DMS79 (cell line): Measurements from ENCODE around the gene ENDOU.

Source experiments
- DNase-seq: peaks from one replicate; lab custom pipeline; 2025; lab: John Stamatoyannopoulos, UW

The ENDOU gene, protein sequence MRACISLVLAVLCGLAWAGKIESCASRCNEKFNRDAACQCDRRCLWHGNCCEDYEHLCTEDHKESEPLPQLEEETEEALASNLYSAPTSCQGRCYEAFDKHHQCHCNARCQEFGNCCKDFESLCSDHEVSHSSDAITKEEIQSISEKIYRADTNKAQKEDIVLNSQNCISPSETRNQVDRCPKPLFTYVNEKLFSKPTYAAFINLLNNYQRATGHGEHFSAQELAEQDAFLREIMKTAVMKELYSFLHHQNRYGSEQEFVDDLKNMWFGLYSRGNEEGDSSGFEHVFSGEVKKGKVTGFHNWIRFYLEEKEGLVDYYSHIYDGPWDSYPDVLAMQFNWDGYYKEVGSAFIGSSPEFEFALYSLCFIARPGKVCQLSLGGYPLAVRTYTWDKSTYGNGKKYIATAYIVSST

DNA sequence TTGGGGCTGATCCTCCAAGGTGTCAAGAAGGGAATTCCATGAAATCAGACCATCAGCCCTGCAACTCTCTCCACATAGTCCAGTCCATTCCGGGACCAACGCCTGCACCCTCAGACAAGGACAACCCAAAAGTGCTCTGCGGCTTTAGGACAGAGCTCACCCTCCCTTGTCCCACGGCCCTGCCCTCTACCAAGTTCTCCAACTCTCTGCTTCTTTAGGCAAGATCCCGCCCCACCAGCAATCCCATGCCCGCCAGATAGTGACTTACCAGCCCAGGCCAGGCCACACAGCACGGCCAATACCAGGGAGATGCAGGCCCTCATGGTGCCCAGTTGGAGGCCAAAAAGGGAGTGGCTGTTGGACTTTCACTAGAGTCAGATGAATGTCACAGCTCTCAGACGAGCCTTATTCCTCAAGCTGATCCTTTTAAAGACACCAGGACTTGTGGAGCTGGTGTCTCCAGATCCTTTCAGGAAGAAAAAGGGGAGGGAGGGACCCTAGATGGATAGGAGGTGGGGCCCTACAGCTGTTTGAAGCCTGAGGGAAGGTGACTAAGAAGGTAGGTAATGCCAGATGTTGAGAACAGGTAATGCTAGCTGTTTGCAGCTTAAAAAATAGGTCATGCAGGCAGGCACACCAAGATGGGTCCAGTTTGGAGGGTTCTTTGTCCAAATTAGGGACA lies at the start of gene ENDOU:
TSS of gene ENDOU (minus strand) at position 400 of the 682 bp plus-strand sequence. CDS start at position 323, 77 bp downstream.
- DNase-seq = no peak

DNA sequence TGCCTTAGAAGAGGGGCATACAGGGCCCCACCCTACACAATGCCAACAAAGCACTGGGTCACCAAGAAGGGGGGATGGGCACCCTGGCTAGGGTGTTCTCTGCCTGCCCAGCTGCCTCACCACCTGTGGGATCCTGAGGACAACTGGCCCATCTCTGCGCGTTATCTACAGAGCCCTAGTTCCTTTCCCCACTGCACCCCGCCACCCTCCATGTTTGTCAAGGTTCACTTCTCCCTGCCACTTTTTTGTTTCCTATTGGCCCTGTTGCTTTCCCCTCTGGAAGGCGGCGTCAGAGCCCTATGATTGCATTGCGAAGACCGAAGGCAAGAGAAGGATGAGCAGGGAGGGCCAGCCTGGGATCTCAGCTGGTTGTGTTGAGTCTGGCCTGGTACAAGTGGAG lies 49.4 kb upstream of the ENDOU start:
- DNase-seq = no peak

DNA sequence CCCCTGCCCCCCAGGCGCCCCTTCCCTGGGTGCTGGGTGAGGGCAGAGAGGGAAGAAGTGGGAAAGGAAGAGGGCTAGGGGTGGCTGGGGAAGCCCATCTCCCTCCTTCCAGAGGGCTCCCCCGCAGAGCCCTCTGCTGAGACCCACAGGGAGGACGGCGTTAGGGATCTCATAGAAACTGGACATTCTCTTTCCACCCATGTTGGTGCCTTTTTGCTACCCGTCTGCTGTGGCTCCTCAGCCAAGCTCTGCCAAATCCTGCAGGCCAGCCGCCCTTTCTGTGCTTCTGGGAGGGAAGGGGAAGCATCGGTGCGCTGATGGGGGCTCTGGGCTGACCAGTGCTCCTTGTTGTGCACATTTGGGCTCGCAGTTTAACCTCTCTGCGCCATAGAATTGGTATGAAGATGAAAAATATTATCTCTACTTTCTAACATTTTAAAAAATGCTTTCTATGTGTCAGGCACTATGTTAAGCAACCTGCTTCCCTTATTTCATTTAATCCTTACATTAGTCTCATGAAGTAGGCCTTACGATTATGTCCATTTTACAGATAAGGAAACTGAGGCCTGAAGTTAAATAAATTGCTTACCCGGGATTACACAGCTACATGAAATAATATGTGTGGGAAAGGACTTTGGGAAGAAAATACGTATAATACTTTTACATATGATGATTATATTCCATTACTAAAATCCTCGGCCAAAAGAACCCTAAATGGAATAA lies 48.7 kb upstream of the ENDOU start:
- DNase-seq = no peak

DNA sequence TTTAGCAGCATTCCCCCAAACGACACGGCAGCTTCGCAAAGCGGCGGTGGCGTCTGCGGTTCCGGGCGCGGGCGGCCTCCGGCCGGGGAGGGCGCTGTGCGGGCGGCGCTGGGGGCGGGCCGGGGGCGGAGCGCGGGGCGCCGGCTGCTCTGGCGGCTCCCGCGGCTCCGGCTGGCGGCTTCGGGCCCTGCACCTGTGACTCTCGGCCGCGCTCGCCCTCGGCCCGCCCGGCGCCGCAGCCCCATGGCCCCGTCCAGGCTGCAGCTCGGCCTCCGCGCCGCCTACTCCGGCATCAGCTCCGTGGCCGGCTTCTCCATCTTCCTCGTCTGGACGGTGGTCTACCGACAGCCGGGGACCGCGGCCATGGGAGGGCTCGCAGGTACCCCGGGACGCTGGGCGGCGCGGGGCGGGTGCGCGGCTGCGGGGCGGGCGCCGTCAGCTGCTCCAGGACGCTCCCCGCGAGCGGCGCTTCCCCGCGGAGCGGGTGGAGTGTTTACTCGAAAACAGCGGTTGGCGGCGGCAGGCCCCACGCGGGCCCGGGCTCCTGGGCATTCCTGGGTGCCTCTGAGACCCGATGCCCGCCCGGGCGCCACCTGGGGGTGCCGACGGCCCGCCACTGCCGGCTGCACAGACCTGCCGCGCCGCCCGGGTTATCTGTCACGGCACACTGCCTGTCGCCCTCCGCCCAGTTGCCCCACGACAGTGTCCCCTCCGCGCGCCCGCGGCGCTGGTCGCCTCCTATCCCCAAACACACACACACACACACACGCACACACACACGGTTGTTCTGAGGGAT lies 48.0 kb upstream of the ENDOU start, which contains the start of gene SLC48A1:
TSS of gene SLC48A1 (plus strand) at position 177 of the 796 bp plus-strand sequence. CDS start at position 244, 67 bp downstream.
- DNase-seq = no peak

DNA sequence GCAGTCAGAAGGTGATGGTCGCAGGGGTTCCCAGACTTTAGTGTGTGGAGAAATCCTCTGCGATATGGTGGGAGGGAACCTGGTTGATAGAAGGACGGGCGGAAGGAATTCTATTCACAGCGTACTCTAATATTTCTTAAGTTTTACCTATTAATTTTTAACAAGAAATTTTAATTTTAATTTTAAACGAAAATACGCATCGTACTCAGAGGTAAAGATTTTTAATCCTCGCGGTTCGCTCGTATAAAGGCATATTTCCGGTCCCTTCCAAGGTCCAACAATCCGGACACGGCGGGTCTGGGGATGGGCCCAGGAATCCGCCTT lies 47.4 kb upstream of the ENDOU start:
- DNase-seq = no peak

DNA sequence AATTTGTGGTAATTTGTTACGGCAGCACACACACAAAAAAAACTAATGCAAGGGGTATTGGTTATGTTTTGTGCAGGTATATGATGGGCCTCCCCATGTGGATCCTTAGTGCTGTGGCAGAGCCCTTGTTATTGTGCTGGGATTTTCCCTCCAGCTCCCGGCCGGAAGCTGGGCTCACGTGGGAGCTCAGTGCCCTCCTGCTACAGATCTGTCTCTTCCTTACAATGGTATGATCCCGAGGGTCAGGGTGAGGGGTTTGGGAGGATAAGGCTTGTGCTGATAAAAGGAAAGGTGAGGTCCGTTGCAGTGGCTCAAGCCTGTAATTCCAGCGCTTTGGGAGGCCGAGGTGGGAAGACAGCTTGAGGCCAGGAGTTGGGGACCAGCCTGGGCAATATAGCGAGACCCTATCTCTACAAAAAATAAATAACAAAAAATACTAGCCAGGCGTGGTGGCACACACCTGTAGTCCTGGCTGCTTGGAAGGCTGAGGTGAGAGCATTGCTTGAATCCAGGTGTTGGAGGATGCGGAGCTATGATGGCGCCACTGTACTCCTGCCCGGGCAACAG lies 46.9 kb upstream of the ENDOU start:
- DNase-seq = no peak

DNA sequence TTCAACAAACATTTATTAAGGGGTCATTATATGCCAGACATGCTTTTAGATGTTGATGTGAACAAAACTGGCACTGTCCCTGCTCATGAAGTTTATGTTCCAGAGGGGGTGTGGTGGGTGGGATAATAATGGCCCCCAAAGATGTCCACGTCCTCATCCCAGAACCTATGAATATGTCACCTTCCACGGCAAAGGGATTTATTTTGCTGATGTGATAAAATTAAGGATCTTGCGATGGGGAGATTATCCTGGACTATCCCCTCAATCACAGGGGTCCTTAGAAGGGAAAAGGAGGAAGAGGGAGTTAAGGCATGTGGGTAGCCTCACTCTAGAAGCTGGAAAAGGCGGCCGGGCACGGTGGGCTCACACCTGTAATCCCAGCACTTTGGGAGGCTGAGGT lies 46.0 kb upstream of the ENDOU start:
- no peak for DNase-seq

DNA sequence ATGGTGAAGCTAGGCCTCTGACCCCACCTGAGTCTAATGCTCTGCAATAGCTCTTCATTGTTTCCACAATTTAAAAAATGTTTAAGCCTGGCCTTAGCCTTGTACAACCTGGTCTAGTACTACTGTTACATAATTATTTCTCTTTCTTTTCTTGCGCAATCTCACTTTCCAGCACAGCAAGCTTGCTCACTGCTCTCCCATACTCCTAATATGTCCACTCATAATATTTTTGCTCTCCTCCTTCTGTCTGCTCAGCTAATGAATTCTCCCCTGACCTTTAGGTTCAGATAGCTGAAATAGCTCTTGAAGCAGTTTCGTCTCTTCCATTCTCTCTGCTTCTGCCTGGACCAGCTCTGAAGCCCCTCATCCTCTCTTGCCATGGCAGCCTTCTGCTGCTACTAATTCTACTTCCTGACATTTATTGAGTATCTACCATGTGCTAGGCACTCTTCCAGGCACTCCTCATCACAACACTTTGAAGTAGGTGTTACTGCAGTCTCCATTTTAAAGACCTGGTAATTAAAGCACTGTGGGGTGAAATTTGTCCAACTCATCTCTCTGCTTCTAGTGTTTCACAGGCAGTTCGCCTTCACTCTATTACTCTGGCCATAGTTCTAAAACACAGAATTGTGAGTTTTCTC lies 44.9 kb upstream of the ENDOU start:
- no peak for DNase-seq

DNA sequence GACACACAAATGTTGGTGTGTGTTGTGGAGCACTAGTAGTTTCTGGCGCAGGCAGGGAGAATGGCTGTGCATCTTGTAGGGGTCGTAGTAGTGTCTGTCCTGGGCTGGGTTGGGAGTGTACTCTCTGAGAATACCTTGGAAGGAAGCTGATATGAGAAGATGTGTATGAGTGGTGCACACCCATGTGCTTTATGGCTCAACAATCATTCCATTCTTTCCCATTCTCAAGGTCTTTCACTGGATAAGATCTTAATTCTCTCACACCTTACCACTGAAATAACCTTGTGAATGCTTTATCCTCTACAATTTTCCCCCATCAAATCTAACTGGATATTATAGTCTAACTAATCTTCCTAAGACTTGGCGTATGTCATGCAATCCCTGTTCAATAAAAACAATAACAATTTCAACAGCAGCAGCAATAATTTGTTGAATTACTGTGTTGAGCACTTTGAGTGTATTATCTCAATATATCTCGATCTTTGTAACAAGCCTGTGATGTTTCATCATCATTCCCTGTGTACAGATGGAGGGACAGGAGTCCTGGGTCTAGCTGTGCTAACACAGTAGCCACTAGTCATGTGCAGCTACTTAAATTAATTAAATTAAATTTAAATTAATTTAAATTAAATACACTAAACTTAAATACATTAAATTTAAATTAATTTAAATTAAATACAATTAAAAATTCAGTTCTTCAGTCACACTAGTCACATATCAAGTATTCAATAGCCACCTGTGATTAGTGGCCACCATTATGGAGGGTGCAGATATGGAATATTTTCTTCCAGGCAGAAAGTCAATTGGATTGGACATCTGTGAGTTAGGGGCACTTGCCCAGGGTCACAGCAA lies 44.2 kb upstream of the ENDOU start:
- no peak for DNase-seq

DNA sequence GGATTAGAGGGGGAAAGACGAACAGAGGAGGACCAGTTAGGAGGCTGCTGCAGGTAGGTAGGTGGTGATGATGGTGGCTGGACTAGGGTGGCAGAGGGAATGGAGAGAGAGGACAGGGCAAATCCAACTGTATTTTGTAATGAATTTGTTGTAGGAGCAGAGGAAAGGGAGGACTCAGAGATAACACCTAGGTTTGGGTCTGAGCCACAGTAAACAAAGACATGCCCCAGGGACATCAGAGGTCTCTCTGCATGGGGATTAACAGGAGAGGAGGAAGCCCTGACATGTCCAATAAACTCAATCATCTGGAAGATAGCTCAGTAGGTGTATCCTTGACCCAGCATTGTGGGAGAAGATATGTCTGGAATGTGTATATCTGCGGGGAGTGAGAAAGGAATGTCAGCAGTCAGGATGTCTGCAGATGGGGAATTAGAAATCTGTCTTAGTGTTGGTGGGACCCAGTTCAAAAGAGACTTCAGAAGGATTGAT lies 43.1 kb upstream of the ENDOU start:
- DNase-seq = no peak

DNA sequence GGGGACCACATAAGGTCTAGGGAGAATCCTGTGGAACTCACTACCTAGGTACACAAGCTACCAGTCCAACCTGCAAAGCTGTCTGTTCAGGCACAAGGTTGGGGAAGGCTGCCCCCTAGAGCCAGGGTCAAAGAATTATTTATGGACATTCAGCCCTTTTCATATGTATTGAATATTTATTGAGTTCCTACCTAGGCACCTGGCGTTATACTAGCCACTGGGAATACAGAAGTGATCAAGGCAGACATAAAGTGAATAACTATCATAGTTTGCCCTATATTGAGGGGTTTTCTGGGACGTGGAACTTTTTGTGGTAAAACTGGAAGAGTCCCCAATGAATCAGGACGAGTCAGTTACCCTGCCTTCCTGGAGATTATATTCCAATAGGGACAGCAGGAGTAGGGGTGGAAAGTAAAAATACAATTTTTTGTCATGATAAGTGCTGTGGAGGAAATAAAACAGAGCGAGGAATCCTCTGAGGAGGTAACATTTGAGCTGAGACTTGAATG lies 42.0 kb upstream of the ENDOU start:
- no peak for DNase-seq

DNA sequence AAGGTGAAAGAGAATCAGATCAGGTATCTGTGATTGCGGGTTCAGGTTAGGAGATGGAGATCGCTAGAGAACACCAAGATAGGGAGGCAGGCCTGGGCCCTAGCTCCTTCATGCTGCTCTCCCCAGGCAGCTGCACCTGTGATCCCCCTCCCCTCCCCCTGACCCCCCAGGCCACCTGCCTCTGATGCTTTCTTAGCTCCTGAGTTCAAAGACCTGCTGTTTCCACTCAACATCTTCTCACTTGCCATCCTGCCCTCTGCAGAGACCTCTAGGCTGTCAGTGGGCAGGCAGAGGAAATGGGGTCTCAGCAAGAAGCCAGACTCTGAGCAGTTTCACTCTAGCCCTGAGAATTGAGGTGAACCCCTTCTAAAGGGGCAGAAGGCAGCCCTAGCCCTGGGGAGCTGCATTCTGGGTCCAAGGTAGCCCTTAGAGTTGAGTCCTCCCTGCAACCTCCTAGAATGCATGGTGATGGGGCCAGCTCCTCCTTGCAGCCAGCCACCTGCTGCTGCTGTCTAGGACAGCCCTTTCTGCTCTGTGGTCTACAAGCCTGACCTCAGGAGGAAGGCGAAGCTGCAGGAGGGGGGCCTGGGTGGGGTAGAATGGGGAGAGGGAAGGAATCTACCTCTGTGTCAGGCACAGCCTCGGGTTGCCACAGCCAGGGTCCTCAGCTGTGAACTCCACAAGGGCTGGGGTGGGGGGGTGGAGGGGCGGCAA lies 41.4 kb upstream of the ENDOU start:
- DNase-seq = no peak

DNA sequence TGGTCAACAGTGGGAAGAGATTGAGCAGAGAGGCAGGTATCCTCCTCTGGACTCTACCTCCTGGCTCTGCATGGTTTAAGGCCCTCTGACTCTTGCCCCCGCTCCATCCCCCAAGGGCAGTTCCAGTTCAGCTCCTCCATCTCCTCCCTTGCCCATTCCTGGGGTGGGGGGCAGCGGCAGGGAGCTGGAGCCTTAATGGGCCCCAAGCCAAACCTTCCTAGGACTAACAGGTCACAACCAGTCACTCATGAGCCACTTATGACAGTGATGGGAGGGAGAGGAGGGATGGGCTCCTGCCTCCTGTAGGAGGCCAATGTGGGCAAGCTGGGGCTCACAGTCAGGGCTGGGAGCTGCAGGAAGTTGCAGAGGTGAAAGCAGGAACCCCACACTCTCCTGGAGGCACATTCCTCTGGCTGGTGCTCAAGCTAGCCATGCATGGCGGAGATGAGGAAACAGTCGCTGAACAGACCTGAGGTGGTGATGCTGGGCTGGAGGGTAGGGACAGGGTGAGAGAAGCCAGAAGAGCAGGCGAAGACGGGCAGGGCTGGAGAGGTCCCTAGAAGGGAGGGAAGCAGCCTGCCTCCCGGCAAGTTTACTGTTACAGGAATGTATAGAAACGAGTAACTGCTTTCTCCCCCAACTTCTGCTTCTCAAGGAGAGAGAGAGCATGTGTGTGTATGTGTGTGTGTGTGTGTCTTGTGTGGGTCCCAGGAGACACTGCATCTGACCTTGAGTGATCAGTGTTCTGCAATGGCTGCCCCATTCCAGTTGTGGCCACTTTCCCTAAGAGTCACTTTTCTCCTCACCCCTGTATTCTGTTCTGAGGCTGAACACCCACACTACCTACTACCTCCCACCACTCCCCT lies 38.4 kb upstream of the ENDOU start:
- no peak for DNase-seq

DNA sequence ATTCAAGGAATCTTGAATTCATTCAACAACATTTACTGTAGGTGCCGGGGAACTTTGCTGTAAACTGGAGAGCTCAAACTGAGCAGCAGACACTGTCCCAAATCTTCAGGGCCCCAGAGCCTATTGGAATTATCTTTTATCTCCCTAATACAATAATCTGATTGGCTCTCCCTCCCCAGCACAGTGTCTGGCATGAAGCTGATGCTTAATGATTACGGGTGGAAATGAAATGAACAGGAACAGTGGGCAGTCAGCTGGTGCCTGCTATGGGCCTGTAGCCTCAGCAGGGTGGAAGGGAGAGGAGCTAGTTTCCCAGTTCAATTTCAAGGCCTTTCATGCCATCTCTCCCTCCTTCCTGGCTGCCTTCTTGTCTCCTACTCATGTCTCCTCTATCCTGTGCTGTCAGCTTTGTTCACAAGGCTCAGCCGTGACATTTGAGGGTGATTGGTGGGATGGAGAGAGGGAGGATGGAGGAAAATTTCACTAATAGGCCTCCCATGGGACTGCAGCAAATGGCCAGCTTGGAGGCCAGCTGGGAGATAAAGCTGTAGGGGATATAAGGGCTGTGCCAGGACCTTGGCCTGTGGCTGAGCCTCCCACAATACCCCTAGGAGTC lies 37.7 kb upstream of the ENDOU start:
- DNase-seq = no peak

DNA sequence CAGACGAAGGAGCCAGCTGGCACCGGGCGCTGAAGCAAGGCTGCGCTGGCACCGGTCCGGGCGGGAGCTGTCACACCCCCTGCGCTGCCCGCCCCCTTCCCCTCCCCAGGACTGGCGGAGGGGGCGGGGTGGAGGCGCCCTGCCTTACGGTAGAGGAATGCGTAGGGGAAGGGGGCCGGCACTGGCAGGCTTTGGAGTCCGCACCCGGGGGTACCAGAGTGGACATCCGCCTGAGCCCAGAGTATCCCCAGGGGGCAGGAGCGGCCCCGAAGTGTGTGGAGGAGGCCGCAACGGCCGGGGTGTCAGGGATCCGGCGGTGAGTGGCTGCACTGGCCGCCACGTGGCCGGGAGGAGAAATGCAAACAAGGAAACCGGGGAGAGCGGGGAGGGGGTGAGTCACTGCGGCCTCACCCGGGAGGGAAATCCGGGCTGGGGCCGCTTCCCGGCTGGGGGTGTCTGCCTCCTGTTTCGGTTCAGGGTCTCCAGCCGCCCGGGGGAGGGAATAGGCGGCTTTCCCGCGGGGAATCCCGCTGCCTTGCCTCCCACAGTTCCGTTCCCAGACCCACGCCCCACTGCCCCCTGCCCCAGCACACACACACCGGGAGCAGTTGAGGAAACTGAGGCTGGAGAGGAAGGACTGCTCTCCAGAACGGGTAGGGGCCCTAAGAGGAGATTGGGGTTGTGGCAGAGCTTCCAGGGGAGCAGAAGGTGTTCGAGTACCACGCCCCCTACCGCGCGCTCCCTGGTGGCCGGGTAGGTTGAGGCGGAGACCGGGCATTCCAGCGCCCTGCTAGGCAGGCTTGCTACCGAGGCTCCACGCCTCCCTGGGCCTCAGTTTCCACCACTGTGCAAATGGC lies 33.8 kb upstream of the ENDOU start, which contains the start of gene RAPGEF3:
TSS of gene RAPGEF3 (minus strand) at position 47 of the 857 bp plus-strand sequence. CDS start 324 bp downstream, outside the sequence.
- peak; percentile 48 for DNase-seq

DNA sequence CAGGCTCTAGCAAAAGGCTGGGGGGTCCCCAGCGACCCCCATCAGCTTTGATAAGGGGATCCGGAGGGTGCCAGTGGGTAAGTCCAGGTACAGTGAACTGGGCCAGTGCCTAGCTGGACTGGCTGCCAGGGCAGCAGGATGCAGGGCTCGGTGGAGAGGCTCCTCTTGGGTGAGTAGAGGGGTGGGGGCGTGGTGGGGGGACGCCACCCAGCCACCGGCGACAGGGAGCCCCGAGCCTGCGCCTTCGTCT lies 33.2 kb upstream of the ENDOU start:
- no peak for DNase-seq
